Erythroblast (primary cell): ENCODE measurements around the gene IFITM5.

Experiments
- GATA1 ChIP-seq: IDR thresholded peaks from 2 replicates; pipeline ENCODE4 v1.6.1; 2011; ENCODE audit warnings: low read depth, mild to moderate bottlenecking, control low read depth, low read length, moderate library complexity
- POLR2A ChIP-seq: IDR thresholded peaks from 2 replicates; pipeline ENCODE4 v1.6.1; 2011; ENCODE audit warnings: mild to moderate bottlenecking, low read length

DNA sequence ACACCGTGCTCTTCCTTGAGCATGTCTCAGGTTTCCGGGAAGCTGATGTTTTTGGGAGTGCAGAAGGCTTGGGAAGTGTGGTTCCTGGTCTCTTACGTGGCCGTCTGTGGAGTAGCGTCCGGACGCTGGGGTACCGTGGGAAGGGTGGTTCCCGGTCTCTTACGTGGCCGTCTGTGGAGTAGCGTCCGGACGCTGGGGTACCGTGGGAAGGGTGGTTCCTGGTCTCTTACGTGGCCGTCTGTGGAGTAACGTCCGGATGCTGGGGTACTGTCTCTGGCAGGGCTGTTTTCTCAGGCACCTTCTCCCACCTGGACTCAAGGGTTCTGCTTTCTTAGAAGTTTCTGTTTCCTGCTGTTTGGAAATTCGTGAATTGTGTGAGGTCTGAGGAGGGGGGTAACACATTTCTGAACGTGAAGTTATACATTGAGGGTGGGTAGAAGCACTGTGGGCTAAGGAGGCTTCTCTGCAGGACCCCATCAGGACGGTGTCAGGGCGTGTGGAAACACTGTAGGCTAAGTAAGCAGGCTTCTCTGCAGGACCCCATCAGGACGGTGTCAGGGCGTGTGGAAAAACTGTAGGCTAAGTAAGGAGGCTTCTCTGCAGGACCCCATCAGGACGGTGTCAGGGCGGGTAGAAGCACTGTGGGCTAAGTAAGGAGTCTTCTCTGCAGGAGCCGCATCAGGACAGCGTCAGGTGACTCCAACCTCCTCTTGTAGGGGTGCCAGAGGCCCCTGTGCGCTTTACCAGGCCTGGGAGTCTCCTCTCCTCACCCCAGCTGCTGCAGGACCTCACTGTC lies 26.7 kb upstream of the IFITM5 start:
- no peak for TF ChIP-seq POLR2A
- TF ChIP-seq GATA1: no peak
